ENCODE results near the gene RHBDF2.

DNA sequence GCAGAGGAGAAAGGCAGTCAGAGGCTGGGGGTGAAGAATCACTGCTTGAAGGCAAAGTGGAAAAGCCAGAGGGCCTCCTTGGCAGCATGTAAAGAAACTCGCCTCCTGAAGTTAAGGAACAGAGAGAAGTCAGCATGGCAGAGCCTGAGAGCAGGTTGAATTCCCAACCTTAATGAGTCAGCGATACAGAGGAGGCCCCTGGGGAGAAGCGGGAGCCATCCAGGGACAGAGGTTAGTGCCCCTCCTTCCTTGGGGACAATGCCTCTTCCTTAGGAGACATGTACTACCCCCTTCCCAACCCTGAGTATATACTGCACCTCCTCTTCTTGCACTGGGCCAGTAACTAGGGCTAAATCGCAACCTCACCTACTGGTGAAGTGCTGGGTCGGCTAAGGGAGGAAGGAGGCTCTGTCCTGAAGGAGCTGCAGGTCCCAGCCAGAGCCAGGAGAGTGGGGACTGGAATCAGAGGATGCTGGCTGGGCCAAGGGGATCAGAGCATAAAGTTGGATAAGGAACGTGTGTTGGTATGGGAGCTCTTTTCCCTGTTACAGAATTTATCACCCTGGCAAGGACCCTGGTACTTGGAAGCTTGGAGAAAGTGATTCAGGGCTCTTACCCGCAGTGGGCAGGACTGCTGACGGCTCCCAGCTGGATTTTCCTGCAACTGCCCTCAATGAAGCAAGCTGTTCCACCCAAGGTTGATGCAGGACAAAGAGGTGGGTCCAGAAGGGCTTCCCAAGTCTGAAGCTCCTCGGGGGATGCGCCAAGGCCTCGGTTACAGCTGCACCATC lies 39.3 kb downstream of the RHBDF2 start:
- TF ChIP-seq EZH2 (IDR thresholded peaks at IDR 0.05; ENCODE audit: borderline replicate concordance): no peak
- TF ChIP-seq, protein P1, sequence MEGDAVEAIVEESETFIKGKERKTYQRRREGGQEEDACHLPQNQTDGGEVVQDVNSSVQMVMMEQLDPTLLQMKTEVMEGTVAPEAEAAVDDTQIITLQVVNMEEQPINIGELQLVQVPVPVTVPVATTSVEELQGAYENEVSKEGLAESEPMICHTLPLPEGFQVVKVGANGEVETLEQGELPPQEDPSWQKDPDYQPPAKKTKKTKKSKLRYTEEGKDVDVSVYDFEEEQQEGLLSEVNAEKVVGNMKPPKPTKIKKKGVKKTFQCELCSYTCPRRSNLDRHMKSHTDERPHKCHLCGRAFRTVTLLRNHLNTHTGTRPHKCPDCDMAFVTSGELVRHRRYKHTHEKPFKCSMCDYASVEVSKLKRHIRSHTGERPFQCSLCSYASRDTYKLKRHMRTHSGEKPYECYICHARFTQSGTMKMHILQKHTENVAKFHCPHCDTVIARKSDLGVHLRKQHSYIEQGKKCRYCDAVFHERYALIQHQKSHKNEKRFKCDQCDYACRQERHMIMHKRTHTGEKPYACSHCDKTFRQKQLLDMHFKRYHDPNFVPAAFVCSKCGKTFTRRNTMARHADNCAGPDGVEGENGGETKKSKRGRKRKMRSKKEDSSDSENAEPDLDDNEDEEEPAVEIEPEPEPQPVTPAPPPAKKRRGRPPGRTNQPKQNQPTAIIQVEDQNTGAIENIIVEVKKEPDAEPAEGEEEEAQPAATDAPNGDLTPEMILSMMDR (IDR thresholded peaks at IDR 0.05; ENCODE audit: poor library complexity): no peak
